Progenitor cell of endocrine pancreas (in vitro differentiated cells): Measurements from ENCODE around the gene RPS6KA1. TPM values are rescaled to one million over a fixed set of nuclear protein-coding genes. Genes with fewer than 3 reads are reported as not detected.

Source experiments
- DNase-seq: peaks from one replicate; pipeline ENCODE4 v3.0.0; 2021; ENCODE audit warnings: low spot score; ENCODE audit not compliant: unreplicated experiment
- H3K27ac Mint-ChIP-seq: 2 replicates; pipeline ENCODE4 v1.8.0; 2021; ENCODE audit warnings: mild to moderate bottlenecking, moderate library complexity, mixed read lengths
- H3K27me3 Mint-ChIP-seq: 2 replicates; pipeline ENCODE4 v1.8.0; 2021; ENCODE audit warnings: mixed read lengths
- H3K36me3 Mint-ChIP-seq: 2 replicates; pipeline ENCODE4 v1.8.0; 2022; ENCODE audit warnings: mixed read lengths; ENCODE audit not compliant: insufficient read depth
- H3K4me1 Mint-ChIP-seq: 2 replicates; pipeline ENCODE4 v1.8.0; 2021; ENCODE audit warnings: low read depth, mixed read lengths
- H3K4me3 Mint-ChIP-seq: 2 replicates; pipeline ENCODE4 v1.8.0; 2021; ENCODE audit warnings: low read depth, mild to moderate bottlenecking, moderate library complexity, mixed read lengths
- H3K9me3 Mint-ChIP-seq: 2 replicates; pipeline ENCODE4 v1.8.0; 2021; ENCODE audit warnings: low read depth, mixed read lengths
- total RNA-seq: library from RNA; stranded (reverse); gene quantifications from 2 replicates; pipeline ENCODE4 v1.2.1, GENCODE V29; 2021
- TF ChIP-seq, protein P1 (sequence below): fragments of 200-600 bp; sonication (generic); IDR thresholded peaks from one replicate; pipeline ENCODE4 v1.5.0; 2021; ENCODE audit warnings: antibody characterized with exemption, mild to moderate bottlenecking; ENCODE audit not compliant: unreplicated experiment

RPS6KA1 gene
- total RNA-seq, 1 donor from 2014 or later, result 26.7 TPM

DNA sequence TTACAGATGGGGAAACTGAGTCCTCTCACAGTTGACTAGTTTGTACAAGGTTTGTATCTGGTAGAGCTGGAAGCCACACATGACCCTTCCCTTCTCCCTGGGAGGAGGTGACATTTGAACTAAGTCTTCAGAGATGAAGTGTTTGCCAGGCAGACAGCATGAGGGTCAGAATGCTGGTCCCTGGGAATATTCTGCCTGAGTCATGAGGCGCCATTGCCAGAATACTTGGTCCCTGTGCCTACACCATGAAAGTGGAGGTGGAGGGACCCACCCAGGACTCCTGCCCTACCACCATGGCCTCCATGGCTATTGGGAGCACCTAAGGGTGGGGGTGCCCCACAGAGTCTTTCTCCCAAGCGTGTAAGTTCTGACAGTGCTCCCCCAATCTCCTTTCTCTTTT, 7.0 kb downstream of the RPS6KA1 start:
- H3K4me3 Mint-ChIP-seq, result no peak overlapping the region
- peaks cover under 1% of the 10 kb centered on the region for H3K4me1 Mint-ChIP-seq
- TF ChIP-seq, protein P1, sequence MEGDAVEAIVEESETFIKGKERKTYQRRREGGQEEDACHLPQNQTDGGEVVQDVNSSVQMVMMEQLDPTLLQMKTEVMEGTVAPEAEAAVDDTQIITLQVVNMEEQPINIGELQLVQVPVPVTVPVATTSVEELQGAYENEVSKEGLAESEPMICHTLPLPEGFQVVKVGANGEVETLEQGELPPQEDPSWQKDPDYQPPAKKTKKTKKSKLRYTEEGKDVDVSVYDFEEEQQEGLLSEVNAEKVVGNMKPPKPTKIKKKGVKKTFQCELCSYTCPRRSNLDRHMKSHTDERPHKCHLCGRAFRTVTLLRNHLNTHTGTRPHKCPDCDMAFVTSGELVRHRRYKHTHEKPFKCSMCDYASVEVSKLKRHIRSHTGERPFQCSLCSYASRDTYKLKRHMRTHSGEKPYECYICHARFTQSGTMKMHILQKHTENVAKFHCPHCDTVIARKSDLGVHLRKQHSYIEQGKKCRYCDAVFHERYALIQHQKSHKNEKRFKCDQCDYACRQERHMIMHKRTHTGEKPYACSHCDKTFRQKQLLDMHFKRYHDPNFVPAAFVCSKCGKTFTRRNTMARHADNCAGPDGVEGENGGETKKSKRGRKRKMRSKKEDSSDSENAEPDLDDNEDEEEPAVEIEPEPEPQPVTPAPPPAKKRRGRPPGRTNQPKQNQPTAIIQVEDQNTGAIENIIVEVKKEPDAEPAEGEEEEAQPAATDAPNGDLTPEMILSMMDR, result no peak
- no peaks in the 10 kb centered on the region for H3K27me3 Mint-ChIP-seq
- no peaks in the 10 kb centered on the region for H3K9me3 Mint-ChIP-seq
- peaks cover 4% of the 10 kb centered on the region for H3K36me3 Mint-ChIP-seq
- no peak for DNase-seq
- H3K27ac Mint-ChIP-seq, result no peak overlapping the region

DNA sequence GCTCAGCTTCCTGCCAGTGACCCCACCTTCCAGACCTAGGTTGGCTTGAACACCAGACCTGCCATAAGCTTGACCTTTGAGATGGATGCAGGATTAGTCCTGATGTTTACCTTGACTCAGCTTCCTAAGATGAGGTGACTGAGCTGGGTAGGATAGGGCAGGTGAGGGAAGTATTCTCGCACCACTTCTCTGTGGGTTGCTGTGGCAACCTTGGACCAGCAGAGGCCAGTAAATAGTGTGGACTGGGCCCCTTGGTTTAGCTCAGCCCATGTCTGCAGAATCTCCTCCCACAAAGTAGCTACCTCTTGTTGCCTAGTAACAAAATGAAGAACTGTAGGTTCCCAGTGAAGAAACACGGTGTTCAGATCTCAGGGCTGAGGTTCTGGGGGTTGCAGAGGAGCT, 8.4 kb downstream of the RPS6KA1 start:
- Mint-ChIP-seq H3K36me3 (peaks cover 4% of the 10 kb centered on the region), H3K4me1 (no peaks in the 10 kb centered on the region), H3K27ac (no peak overlapping the region), H3K9me3 (no peaks in the 10 kb centered on the region), H3K4me3 (no peak overlapping the region), H3K27me3 (no peaks in the 10 kb centered on the region)
- TF ChIP-seq, protein P1, result peak; percentile 20
- DNase-seq, result no peak

DNA sequence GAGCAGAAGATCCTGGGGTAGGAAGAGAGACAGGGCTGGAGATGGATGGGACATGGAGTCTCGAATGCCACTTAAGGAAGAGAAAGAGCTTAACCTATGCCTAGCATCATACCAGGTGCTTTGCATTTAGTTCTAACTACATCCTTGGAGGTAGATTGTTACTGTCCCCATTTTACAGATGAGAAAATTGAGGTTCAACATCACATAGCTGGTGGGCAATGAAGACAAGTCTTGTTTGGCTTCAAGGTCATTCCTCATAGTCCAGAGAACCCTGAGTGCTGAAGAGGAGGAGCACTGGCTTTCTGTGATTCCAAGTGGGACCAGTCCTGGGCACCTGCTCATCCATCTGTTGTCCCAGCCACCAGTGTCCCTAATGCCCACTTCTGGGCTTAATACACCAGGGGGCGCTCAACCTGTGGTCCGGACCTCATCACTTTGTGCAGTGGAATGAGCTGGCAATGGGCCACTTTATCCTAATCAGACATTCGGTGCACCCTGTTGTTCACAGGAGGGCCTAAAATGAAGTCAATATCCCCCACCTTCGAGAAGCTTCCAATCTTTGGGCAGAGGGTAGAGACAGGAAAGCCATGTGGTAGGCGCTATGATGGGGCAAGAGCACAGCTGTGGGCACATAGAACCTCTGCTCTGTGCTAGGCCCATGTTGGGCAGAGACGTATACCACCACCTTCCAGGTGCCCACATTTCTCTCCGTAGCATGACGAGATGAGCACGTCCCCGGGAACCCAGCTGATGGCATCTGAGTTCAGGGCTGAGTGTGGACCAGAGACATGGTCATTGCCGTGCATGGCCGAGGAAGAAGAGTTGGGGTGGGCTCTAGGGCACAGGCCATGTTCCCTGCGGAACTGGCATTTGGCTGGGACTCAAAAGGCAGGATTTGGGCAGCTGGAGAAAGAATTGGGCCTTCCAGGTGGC, 9.2 kb downstream of the RPS6KA1 start:
- Mint-ChIP-seq H3K4me1 (no peaks in the 10 kb centered on the region), H3K27me3 (no peaks in the 10 kb centered on the region), H3K27ac (no peak overlapping the region), H3K36me3 (peaks cover 4% of the 10 kb centered on the region), H3K9me3 (no peaks in the 10 kb centered on the region), H3K4me3 (no peak overlapping the region)
- TF ChIP-seq, protein P1, result peak; percentile 53
- DNase-seq, result no peak

DNA sequence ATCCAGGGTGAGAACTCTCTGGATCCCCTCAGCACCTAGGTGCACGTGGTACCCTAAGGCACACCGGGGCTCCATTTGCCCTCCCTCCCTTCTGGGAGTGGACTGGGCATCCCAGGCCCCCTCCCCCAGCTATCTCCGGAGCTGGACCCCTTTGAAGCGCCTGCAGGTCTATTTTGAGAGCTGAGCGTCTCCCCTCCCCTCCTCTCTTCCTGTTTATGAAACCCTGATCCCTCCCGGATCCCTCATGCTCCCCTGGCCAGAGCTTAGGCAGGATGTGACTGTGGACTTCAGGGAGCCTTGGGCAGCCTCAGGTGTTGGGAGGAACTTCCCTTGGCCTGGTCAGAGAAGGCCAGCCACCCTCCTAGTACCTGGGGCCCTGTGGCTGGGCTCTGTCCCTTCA, 10.2 kb downstream of the RPS6KA1 start:
- Mint-ChIP-seq H3K27ac (no peak overlapping the region), H3K4me1 (no peaks in the 10 kb centered on the region), H3K4me3 (no peak overlapping the region), H3K9me3 (no peaks in the 10 kb centered on the region), H3K36me3 (peaks cover 4% of the 10 kb centered on the region), H3K27me3 (no peaks in the 10 kb centered on the region)
- DNase-seq, result no peak
- TF ChIP-seq, protein P1, result no peak

DNA sequence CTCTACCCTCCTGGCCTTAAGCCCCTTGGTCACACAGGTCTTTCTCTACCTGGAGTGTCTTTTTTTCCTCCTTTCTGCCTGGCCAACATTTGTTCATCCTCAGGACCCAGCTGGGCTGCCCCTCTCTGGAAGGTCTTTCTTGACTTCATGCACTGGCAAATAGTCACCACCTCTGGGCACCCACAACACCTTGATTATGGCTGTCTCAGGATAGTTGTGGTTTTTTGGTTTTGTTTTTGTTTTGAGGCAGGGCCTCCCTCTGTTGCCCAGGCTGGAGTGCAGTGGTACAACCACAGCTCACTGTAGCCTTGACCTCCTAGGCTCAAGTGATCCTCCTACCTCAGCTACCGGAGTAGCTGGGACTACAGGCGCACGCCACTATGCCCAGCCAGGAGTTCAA, 10.8 kb downstream of the RPS6KA1 start:
- Mint-ChIP-seq H3K4me3 (no peak overlapping the region), H3K36me3 (peaks cover 4% of the 10 kb centered on the region), H3K27ac (no peak overlapping the region), H3K9me3 (no peaks in the 10 kb centered on the region), H3K4me1 (no peaks in the 10 kb centered on the region), H3K27me3 (no peaks in the 10 kb centered on the region)
- DNase-seq, result no peak
- TF ChIP-seq, protein P1, result no peak
